Effector memory CD8-positive, alpha-beta T cell (primary cell): Measurements from ENCODE around the gene PKHD1.

Experiments
- ATAC-seq: fragments of 150-1000 bp; cut with Tn5 transposase; replicated peaks from 2 replicates; pipeline ENCODE4 v1.10.0; 2021; ENCODE audit warnings: mild to moderate bottlenecking, moderate library complexity
- DNase-seq, 3 experiments: peaks; one replicate each; pipeline ENCODE4 v3.0.0; 2021
- H3K27ac Mint-ChIP-seq, 2 donors: one replicate each; pipeline ENCODE4 v1.8.0; 2022; ENCODE audit warnings: mild to moderate bottlenecking in 2 of 2, mixed read lengths in 2 of 2, moderate library complexity in 2 of 2
- H3K27me3 Mint-ChIP-seq, 2 donors: one replicate each; pipeline ENCODE4 v1.8.0; 2022; ENCODE audit warnings: mixed read lengths in 2 of 2
- H3K36me3 Mint-ChIP-seq: one replicate; pipeline ENCODE4 v1.8.0; 2022; ENCODE audit warnings: mild to moderate bottlenecking, moderate library complexity, mixed read lengths; ENCODE audit not compliant: insufficient read depth
- H3K4me1 Mint-ChIP-seq, 2 donors: one replicate each; pipeline ENCODE4 v1.8.0; 2022; ENCODE audit warnings: low read depth in 2 of 2, mixed read lengths in 2 of 2
- H3K4me3 Mint-ChIP-seq, 2 donors: one replicate each; pipeline ENCODE4 v1.8.0; 2022; ENCODE audit warnings: mild to moderate bottlenecking in 2 of 2, mixed read lengths in 2 of 2, moderate library complexity in 2 of 2
- H3K9me3 Mint-ChIP-seq, 2 donors: one replicate each; pipeline ENCODE4 v1.8.0; 2022; ENCODE audit warnings: mixed read lengths in 2 of 2

PKHD1 gene

DNA sequence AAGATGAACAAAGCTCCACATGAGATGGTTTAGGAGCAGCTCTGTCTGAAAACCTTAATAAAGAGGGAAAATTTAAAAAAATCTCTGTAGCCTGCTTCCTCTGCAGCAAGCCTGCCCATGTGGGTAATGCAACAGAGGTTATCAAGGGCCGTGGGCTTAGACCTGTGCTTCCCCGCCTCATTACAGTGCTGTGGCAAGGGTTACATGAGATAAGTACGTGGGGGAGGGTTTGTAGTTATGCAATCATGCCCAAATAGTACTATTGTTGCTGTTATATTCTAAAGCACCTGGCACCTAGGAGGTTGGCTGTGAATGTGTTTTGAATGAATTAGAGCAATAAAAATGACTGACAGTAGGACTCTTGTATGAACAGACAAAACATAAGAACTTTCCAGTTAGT is 68.3 kb downstream of the PKHD1 start:
- H3K9me3 Mint-ChIP-seq, result no peaks in the 10 kb centered on the region
- no peak for DNase-seq
- no peaks in the 10 kb centered on the region for H3K36me3 Mint-ChIP-seq
- ATAC-seq, result no peak
- H3K27me3 Mint-ChIP-seq, result peaks cover 22 to 48% of the 10 kb centered on the region in 2 donors
- H3K4me1 Mint-ChIP-seq, result no peaks in the 10 kb centered on the region
- no peak overlapping the region for H3K27ac Mint-ChIP-seq
- no peak overlapping the region for H3K4me3 Mint-ChIP-seq

DNA sequence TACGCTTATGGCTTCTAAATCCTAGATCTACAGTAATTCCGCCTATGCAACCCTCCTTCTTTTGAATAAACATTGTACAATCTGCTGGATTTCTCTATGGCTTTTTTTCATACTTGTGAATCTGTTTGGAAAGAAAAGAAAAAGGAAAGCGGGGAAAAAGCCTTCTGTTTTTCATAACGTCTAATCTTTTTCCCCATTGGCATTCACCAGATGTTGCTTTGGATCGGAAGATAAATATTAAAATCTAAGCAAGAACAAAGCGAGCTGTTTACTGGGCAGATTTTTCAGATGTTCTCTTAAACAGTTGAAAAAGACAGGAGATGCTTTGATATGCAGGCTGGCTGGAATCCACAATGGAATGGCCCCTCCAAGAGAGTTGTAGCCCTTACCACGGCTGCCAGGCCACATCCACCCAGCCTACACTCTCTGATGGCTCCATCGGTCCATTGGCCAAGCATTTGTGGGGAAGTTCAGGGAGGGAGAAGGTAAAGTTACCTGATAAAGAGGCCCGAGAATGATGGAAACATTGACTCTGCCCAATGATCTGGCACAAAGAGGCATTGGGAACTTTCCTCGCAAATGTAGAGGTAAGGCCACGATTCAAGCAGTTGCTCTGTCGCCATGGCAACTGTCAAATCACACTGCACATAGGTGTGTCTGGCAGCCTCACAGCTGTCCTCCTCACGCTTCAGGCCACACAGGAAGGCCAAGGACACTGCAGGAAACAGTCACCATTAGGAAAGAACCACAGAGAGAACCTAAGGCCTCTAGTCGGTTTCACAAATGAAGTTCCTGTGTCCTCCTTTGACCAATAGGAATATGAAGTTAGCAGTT is 70.3 kb downstream of the PKHD1 start:
- H3K9me3 Mint-ChIP-seq, result no peaks in the 10 kb centered on the region
- no peak overlapping the region for H3K4me3 Mint-ChIP-seq
- no peak for DNase-seq
- no peaks in the 10 kb centered on the region for H3K4me1 Mint-ChIP-seq
- no peaks in the 10 kb centered on the region for H3K36me3 Mint-ChIP-seq
- H3K27ac Mint-ChIP-seq, result no peak overlapping the region
- no peak for ATAC-seq
- H3K27me3 Mint-ChIP-seq, result peaks cover 29 to 49% of the 10 kb centered on the region in 2 donors

GRCh38 chr6:52015953-52016352 is 71.5 kb downstream of the PKHD1 start:
- H3K9me3 Mint-ChIP-seq, result no peaks in the 10 kb centered on the region
- no peak for ATAC-seq
- H3K4me3 Mint-ChIP-seq, result no peak overlapping the region
- H3K4me1 Mint-ChIP-seq, result no peaks in the 10 kb centered on the region
- H3K27ac Mint-ChIP-seq, result no peak overlapping the region
- no peak for DNase-seq
- H3K36me3 Mint-ChIP-seq, result no peaks in the 10 kb centered on the region
- H3K27me3 Mint-ChIP-seq, result peaks cover 23 to 40% of the 10 kb centered on the region in 2 donors

DNA sequence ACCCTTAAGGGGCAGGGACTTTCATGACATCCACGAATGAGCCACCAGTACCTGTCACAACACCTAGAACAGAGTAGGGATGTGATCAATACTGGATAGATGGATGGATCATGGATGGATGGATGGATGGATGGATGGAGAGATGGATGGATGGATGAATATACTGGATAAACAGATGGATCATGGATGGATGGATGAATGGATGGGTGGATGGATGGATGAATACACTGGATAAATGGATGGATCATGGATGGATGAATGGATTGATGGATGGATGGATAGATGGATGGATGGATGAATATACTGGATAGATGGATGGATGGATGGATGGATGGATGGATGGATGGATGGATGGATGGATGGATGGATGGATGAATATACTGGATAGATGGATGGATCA is 73.0 kb downstream of the PKHD1 start:
- H3K27me3 Mint-ChIP-seq, result peaks cover 16 to 30% of the 10 kb centered on the region in 2 donors
- ATAC-seq (no peak), DNase-seq (no peak)
- H3K4me1 Mint-ChIP-seq, result no peaks in the 10 kb centered on the region
- H3K9me3 Mint-ChIP-seq, result no peaks in the 10 kb centered on the region
- no peak overlapping the region for H3K27ac Mint-ChIP-seq
- no peak overlapping the region for H3K4me3 Mint-ChIP-seq
- H3K36me3 Mint-ChIP-seq, result no peaks in the 10 kb centered on the region

DNA sequence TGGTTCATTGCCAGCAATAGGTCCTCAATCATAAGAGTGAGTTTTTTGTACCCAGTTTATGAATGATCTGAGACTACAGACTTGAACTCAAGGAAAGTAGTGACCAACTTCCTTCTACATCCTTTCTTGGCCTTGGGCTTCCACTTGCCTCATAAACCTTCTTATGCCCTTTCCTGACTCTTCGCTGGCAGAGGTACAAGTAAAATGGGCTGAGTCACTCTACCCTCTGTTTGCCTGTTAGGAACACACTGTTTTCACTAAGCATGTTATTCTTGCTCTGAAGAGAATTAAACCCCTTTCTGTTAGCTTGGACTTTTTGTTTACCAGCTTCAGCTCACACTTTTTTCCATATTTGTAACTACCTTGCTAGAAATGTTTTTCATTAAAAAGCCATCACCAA is 74.4 kb downstream of the PKHD1 start:
- ATAC-seq (no peak), DNase-seq (no peak)
- Mint-ChIP-seq H3K36me3 (no peaks in the 10 kb centered on the region), H3K27ac (no peak overlapping the region), H3K9me3 (no peaks in the 10 kb centered on the region), H3K4me3 (no peak overlapping the region), H3K4me1 (no peaks in the 10 kb centered on the region), H3K27me3 (peaks cover 16 to 33% of the 10 kb centered on the region in 2 donors)

DNA sequence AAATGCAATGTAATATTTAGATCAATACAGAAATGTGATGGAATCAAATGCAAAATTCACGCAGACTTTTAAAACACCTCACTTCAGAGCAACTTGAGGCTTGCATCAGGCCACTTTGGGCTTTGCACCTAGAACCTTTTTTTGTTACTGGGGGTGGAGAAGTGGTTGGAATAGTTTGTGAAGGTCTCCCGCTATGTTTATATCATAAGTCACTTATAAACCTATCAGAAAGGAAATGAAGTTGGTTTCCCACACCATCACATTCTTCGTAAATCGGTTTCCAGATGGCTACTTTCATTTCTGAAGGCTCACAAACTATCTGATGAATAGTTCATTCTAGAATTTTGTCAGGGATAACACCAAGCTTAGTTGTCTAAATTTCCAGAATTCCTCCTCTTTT is 74.8 kb downstream of the PKHD1 start:
- DNase-seq (no peak), ATAC-seq (no peak)
- no peaks in the 10 kb centered on the region for H3K36me3 Mint-ChIP-seq
- H3K9me3 Mint-ChIP-seq, result no peaks in the 10 kb centered on the region
- H3K4me3 Mint-ChIP-seq, result no peak overlapping the region
- no peak overlapping the region for H3K27ac Mint-ChIP-seq
- no peaks in the 10 kb centered on the region for H3K4me1 Mint-ChIP-seq
- peaks cover 21 to 38% of the 10 kb centered on the region in 2 donors for H3K27me3 Mint-ChIP-seq

GRCh38 chr6:52010806-52011205 is 76.6 kb downstream of the PKHD1 start:
- Mint-ChIP-seq H3K27me3 (peaks cover 22 to 40% of the 10 kb centered on the region in 2 donors), H3K27ac (no peak overlapping the region), H3K36me3 (no peaks in the 10 kb centered on the region), H3K4me3 (no peak overlapping the region), H3K4me1 (no peaks in the 10 kb centered on the region), H3K9me3 (no peaks in the 10 kb centered on the region)
- ATAC-seq (no peak), DNase-seq (no peak)

DNA sequence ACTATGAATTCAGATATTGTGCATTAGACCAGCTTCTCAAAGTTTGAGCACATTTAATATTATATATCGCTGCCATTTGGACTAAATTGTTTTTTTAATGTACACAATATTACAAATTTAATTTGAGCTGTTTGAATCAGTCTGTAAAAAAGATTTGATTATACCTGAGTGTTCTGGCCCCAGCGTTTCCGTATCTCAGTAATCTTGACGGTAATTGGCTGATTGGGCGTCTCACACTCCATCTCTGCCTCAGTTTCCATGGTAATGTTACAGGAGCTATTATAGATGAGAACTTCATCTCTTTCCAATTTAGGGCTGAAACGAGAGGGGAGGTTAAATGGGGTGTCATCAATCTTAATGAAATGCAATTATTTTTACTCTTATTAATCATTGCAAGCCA is 77.3 kb downstream of the PKHD1 start:
- DNase-seq, result no peak

DNA sequence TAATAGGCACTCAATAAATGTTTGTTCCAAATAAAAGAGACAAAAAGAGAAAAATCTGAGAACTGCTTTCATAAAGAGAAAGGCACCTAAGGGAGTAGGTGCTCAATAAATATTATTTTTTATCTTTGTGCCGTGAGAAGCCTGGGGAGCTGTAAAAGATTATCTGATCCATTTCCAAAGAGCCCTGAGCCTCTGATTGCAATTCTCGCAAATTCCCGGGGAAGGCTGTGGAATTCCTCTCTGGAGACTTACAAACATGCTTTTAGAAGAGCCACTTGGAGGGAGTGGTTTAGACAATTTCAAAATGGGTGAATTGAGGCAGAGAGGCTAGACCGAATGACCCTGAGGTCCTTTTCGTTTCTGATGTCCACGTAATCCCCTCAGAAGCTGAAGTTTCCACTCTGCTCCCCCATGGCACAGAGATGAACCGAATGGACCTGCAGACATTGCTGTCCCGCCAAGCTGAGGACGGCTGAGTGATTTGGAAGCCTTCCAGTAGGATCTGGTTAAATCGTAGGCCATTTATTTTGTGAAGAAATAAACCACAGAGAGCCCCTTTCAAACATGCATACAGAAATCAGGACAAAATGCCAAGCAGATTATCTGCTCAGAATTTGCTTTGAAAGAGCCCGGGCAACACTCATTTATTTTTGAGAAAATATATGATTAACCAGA is 77.8 kb downstream of the PKHD1 start:
- ATAC-seq (no peak), DNase-seq (no peak)
- Mint-ChIP-seq H3K27me3 (peaks cover 20 to 49% of the 10 kb centered on the region in 2 donors), H3K9me3 (peaks cover 3 to 7% of the 10 kb centered on the region in 2 donors), H3K4me3 (no peak overlapping the region), H3K36me3 (no peaks in the 10 kb centered on the region), H3K4me1 (no peaks in the 10 kb centered on the region), H3K27ac (no peak overlapping the region)

More for the DNA sequence above, 77.3 kb downstream of the PKHD1 start:
- peaks cover 2 to 5% of the 10 kb centered on the region in 2 donors for H3K9me3 Mint-ChIP-seq
- H3K27me3 Mint-ChIP-seq, result peaks cover 22 to 46% of the 10 kb centered on the region in 2 donors
- H3K4me3 Mint-ChIP-seq, result no peak overlapping the region
- H3K27ac Mint-ChIP-seq, result no peak overlapping the region
- no peaks in the 10 kb centered on the region for H3K36me3 Mint-ChIP-seq
- H3K4me1 Mint-ChIP-seq, result no peaks in the 10 kb centered on the region
- no peak for ATAC-seq

- Mint-ChIP-seq H3K4me1 (no peaks in the 10 kb centered on the region), H3K36me3 (no peaks in the 10 kb centered on the region), H3K4me3 (no peak overlapping the region), H3K27me3 (peaks cover 25 to 26% of the 10 kb centered on the region in 2 donors), H3K27ac (no peak overlapping the region), H3K9me3 (peaks cover under 1 to 2% of the 10 kb centered on the region in 2 donors)
- DNase-seq (no peak), ATAC-seq (no peak)
Observed at GRCh38 chr6:52000064-52000463, 87.3 kb downstream of the PKHD1 start.

DNA sequence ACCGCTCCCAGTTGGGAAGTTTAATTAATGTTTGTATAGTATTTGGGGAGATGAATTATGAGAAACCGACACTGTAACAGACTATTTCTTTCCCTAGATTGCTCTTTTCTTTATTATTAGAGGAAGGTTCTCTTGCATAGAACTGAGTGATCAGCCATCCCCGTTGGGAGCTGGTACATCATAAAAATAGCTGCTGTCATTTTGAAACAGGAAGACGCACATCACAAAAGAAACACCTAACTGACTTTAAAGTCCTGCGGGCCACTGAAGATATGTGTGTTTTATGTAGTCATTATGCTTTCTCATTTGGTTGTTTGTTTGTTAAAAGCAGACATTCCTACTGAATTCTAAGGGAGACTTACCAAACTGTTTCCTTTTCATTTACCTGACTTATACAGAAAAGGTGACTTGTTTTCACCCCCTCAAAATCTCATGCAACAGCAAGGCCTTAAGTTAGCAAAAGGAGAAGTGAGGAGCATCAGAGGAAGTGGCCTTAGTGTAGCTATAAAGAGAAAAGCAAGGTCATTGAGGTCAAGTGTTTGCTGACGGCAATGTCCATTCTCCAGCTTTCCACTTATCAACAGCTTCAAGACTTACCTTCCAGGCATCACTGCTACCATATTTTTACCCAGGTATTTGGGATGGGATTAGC is 91.0 kb downstream of the PKHD1 start:
- no peak for ATAC-seq
- no peak overlapping the region for H3K27ac Mint-ChIP-seq

GRCh38 chr6:51995214-51995755 is 92.1 kb downstream of the PKHD1 start:
- H3K36me3 Mint-ChIP-seq, result no peaks in the 10 kb centered on the region
- ATAC-seq, result no peak

More for the DNA sequence above, 91.0 kb downstream of the PKHD1 start:
- H3K9me3 Mint-ChIP-seq, result no peaks in the 10 kb centered on the region
- no peak for DNase-seq
- no peak overlapping the region for H3K4me3 Mint-ChIP-seq
- H3K27me3 Mint-ChIP-seq, result peaks cover 25 to 31% of the 10 kb centered on the region in 2 donors
- H3K4me1 Mint-ChIP-seq, result no peaks in the 10 kb centered on the region
- H3K36me3 Mint-ChIP-seq, result no peaks in the 10 kb centered on the region

GRCh38 chr6:51992876-51993275 is 94.5 kb downstream of the PKHD1 start:
- ATAC-seq (no peak), DNase-seq (no peak)
- Mint-ChIP-seq H3K36me3 (no peaks in the 10 kb centered on the region), H3K27me3 (peaks cover 5 to 12% of the 10 kb centered on the region in 2 donors), H3K9me3 (peaks cover 0 to 5% of the 10 kb centered on the region in 2 donors), H3K4me1 (no peaks in the 10 kb centered on the region), H3K27ac (no peak overlapping the region), H3K4me3 (no peak overlapping the region)

More at GRCh38 chr6:51995214-51995755, 92.1 kb downstream of the PKHD1 start:
- Mint-ChIP-seq H3K27me3 (peaks cover 25 to 31% of the 10 kb centered on the region in 2 donors), H3K27ac (no peak overlapping the region), H3K9me3 (peaks cover 0 to 3% of the 10 kb centered on the region in 2 donors), H3K4me3 (no peak overlapping the region), H3K4me1 (no peaks in the 10 kb centered on the region)
- no peak for DNase-seq
